Stimulated activated CD8-positive, alpha-beta memory T cell treated with anti-CD3 and anti-CD28 coated beads, Interleukin-7, amount 100 ng/mL, for 1 hour (primary cell): ENCODE results near the gene ATP11A.
"Not testable (repeated sequence)": the region's sequence is repeated elsewhere in the genome, so short reads cannot be mapped to it uniquely, and the experiment has no call there.

Source experiments
- DNase-seq, 2 donors: peaks; one replicate each; pipeline ENCODE4 v3.0.0-alpha.2; 2020; ENCODE audit warnings: low read depth in 2 of 2

The ATP11A gene

DNA sequence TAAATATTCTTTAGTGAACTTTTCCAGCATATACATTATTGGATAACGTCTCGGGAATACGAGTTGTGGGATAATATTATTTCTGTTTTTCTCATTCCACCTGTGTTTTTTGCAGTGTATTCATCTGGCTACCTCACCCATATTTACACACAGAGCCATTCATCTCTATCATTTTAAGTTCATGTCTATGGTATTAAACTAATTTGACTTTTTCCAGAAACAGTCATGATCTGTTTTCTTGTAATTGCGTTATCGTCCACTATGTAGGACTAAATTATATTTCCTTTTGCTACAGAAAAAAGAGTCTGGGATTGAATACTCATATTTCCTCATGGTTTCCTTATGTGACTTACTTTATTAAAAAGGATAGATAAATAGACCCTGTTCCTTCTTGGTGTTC is 2.7 kb downstream of the ATP11A start:
- DNase-seq: no peak

DNA sequence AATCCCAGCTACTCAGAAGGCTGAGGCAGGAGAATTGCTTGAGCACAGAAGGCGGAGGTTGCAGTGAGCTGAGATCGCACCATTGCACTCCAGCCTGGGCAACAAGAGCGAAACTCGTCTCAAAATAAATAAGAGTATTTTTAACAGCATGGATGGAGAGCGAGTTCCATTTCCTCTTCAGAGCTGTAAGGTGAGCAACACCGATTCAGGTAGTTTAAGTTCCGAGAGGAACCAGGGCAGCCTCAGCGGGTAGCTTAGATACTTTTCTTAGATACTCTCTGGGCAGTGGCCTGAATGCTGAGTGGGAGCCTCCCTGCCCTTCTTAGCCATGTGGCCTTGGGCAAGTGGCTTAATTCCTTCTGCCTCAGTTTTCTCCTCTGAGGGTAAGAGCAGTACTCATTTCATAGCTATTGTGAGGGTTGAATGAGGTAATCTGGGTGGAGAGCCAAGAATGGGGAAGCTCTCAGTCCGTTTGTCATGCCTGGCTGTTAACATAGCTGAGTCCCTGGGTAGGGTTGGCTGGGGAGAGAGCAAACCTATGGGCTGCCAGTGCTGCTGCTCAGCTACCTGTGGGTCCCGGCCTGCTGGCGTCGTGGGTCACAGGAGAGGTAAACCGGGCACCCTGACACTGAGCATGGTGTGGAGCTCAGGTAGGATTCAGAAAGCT is 4.1 kb downstream of the ATP11A start:
- DNase-seq: no peak

DNA sequence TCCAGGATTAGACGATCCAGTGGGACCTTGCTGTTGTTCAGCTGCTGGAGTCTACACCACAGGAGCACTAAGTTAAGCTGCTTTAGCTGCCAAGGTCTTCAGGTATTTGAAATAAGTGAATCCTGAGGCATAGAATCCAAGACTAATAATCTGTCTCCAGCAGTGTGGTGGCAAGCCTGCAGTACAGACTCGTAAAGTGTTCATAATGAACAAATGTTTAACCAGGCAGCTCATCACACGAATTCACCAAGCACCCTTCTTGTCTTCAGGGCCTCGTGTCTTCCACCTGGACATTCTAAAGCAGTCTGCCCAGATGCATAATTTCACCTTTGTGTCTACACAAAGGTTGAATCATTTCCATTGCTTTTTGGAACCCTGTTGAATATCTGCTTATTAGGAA is 5.3 kb downstream of the ATP11A start:
- DNase-seq: no peak

DNA sequence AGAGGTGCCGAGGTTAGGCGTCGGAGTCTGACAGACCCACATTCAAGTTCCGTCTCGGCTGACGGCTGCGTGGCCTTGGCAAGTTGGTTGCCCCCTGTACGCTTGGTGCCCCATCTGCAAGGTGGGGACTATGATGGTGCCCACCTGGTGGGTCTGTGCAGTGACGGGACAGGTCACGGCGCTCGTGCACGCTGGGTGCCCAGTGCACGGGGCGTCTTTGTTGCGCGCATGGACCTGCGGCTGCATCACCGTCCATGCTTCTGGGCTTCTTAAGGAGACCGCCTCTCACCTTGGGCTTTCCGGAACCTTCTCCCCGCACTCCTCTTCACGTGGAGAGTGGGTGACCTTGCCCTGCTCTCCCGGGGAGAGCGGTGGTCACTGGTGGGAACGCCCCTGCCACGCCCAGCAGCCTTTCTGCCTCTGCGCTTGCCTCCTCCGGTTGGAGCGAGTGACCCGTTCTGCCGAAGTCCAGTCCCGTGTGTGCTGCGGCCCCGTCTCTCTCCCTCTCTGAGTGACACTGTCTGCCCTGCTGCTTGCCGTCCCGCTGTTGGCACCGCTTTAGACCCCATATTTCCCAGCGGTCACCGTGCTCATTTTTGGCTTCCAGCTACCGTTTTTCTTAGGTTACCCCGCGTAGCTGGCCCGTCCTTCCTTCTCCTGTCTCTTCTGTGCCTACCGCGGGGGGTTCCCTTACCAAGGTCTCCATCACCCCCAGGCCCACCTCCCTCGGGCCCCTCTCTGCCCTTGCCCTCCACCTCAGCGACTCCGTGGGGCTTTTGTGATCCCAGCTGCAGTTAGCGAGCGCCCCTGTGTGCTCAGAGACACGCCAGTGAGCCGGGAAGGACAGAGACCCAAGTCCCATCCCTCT is 6.4 kb downstream of the ATP11A start:
- DNase-seq: no peak

DNA sequence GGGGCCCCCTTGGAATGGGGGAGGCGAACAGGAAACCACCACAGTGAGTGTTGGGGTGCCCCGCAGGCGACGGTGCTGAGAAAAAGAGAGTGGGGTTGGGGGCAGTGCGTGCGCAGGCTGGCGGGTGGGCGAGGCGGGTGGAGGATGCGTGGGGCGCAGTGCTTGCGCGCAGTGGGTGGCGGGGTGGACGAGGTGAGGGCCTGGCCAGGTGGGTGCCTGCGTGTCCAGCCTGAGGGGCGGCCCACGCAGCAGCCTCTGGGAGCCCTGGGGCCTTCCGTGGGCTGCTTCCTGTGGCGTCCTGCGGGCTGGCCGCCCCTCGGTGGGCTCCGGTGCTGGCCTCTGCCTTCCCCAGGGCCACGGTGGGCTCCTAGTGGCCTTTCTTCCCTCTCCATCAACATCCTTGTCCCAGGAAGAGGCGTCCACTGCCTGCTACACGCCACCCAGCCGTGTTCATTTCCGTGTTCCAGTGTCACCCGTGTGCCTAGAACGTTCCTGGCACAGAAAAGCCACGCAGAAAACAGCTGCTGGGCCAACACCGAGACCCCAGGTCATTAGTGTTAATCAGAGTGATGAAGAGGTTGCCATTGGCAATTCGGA is 7.1 kb downstream of the ATP11A start:
- no peak for DNase-seq

DNA sequence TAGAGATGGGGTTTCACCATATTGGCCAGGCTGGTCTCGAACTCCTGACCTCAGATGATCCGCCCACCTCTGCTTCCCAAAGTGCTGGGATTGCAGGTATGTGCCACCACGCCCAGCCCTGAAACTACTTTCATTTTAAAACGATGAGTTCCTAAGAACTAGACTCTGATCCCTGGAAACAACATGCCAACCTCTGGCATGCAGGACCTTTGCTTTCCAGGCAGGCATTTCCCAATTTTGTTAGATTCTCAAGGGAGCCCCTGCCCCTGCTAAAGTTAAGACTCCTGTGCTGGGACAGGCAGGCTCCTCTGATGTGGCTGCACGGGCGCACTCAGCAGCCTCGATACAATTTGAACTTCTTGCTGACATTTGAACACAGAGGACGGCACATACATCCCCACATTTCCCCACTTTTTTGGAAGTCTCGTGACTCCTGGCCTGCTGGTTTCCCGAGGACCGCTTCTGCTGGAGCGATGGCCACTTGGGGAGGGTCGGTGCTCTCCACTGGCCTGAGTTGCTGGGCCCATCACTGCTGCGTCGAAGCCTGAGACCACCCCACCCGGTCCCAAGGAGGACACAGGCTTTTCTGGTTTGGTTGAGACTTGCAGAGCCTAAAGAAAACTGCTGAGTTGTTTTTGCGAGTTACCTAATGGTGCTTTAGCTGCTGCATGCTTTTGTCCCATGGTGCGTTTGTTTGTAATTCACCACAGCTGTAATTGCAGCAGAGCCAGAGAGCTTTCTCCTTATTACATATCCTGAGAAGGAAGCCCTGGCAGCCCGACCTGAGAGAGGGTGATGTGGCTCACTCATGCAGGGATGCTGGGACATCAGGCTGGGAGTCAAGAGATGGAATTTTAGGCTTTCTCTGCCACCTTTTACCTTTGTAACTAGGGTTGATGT is 8.2 kb downstream of the ATP11A start:
- DNase-seq: no peak

DNA sequence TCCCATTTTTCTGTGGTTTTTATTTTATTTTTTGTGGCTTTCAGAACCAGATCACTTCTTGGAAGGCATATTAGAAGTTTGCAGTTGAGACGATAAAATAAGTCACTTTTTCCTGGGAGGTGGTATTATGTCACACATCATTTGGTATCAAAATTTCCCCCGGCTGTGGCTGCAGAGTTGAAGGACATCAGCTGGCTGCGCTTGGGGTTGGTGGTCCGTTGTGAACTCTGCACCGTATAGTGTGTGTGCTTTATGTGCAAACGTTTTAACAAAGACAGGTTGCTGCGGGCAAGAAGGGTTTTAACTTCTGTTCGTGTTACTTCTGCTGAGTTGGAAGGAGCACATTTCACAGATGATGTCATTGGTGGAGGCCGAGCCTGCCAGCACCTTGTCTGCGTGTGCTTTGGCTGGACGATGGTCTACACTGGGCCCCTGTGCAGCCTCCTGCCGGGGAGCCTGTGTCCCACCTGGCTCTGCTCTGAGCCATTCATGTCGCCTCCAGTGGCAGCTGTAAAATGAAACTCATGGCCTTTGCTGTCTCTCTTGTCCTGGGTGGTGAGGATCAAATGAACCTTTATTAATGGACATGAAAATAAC is 9.6 kb downstream of the ATP11A start:
- DNase-seq: no peak

DNA sequence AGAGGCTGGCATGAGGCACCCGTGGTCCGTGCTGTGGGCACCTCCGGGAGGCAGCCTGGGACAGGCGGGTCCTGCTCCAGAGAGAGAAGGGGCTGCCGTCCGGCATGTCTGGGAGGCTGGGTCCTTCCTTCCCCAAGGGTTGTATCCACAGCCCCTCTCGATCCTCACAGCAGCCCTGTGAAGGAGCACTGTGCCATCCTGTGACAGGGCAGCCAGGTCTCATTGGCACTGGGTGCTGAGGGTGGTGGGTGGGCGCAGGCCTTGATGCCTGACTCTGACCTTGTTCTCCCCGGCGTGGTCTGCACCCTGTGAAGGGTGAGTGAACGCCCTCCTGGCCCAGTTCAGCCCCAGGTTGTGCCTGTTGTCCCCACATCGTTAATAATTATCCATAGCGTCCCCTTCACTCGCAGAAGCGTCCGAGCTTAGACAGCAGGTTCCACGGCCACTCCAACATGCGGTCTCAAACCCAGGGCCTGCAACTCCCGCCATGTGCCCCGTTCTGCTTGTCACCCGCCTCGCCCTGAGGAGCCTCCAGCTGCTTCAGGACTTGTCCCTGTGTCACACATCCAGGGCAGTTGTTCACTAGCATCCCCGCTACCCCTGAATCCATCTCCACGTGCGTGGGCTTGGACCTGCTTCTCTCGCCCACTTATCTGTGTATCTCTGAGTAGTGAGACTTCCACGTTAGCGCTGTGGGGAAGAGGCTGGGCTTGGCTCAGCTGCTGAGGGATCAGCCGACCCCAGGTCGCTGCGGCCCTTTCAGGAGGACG is 10.6 kb downstream of the ATP11A start:
- DNase-seq: no peak

DNA sequence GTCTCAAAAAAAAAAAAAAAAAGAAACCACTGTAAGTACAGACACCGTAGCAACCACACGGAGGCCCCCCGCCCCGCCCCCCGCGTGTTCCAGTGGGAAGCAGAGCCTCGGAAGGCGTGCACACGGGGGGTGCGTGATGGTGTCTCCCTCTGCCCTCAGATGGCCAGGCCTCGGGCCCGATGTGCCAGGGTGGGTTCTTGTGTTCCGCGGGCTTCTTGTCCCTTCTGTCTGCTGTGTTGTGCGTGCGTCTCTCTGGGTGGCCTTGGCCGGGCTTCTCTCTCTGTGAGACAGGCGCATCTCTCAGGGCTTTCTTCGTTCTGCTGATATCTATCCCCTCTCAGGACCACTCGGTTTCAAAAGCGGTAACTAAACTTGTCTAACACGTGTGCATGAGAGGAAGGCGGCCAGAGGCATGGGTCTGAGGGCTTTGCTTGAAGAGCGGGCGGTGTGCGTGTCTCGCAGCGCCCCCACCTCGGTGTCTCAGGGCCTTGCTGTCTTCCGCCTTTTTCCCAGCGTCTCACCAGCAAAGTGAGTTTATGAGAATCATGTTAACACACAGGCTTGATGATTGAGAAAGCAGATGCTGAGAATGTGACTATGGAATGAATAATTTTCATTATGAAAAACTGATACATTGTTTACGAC is 12.6 kb downstream of the ATP11A start:
- no peak for DNase-seq

DNA sequence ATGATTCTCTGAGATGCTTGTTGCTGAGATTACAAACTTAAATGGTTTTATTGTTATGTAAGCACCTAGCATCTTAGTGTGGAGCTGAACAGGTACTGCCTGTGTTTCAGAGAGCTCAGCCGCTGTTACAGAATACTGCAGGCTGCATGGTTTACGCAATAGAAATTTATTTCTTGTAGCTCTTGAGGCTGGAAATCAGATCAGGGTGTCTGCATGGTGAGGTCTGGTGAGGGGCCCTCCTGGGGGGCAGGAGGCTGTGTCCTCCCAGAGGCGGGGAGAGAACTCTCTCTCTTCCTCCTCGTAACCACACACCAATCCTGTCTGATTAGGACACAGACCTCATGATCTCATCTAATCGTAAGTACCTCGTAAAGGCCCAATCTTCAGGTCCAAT is 13.1 kb downstream of the ATP11A start:
- no peak for DNase-seq

DNA sequence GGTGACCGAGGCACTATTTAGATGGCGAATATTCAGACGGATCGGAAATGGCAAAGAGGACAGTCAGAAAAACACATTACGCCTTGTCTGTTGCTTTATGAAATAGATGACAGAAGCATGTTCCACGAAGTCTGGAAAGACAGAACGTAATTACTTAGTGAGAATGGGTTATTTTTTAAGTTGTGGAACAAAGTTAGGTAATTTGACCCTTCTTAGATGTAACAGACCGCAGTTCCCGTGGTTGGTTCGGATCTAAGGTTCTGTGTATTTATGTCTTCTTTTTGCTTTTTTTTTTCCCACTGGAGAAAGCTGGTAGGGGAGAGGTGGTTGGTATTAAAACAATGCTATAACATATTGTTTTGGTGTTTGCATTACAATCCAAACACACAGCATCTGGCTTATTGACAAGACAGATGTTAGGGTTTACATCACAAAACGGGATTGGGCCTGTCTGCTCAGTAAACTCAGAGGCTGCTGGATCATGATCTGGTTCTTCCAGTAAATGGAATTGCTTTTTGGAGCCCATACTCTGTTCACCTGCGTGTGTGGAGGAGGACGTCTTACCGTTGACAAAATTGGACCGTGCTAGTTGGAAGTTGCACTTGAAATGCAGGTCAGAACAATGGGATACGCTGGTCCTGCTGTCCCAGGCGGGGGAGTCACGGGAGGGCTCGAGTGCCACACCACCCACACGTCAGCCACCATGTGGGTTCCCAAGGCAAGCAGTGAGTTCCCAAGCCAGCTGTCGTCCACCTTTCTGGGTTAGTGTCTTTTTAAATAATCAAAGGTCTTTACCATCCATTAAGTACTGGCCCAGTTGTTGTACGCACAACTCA is 13.8 kb downstream of the ATP11A start:
- no peak for DNase-seq

DNA sequence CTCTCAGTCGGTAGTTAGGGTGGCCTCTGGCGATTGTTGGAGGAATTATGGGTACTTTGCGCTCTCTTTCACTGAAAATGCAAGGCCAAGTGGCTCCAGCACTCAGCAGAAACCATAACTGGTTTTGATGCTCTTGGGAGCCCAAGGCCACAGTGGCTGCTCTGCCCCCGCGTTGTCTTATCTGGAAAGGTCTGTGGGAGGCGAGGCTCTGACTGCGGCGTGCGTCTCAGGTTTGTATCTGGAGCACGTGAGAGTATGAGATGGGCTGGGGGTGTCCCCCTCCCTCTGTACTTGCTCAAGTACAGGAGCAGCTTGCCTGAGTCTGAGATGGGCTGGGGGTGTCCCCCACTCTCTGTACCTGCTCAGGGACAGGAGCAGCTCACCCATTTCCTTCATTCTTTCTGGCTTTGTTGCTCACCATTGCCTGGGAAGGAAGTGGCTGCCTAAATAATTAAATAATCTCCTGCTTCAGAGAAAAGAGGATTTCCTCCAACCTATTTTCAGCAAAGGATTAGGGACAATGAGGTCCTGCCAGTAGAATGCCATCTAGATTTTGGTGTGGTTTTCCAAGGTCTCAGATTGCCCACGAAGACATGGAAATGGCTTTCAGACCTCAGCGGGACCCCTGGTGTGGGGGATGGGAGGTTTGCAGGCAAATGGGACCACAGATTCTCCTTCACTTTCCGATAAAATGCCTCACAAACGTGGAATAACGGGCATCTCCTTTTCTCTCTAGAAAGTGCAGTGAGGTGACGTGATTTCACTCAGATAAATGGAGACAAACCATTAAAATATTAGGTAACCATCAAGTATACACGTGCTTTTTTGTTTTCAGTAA is 14.7 kb downstream of the ATP11A start:
- DNase-seq: no peak

DNA sequence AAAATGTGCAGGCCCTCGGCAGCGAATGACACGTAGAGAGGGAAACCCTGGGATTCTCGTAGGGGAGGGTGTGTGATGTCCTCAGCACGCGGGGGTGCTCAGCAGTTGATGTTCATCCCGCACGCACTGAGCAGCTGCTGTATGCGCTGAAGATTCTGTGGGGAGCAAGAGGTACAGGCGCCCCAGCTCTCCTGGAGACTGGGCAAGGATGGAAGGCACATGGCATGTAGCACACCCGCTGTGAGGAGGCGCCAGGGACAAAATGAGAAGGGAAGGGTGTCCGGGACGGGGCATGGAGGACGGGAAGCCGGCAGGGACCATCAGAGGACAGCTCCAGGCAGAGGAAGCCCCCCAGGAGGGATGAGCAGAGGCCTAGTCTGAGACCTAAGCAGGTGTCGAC is 15.4 kb downstream of the ATP11A start:
- DNase-seq: no peak

DNA sequence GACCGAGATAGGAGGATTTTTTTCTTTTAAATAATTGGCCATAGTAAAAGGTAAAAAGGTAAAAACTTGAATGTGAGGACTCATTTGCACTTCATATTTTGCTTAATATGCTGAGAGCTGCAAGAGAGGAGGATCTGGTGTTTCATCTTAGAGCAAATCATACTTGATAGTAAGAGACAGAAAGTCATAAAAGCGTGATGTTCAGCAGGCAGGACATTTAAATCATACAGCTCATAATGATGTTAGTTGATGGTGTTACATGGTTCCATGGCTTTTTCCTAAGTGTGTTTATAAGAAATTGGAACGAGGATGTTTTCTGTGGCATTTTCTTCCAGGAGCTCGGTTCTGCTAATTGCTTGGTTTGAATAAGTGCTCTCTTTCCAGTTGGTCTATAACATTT is 16.3 kb downstream of the ATP11A start:
- DNase-seq: no peak

DNA sequence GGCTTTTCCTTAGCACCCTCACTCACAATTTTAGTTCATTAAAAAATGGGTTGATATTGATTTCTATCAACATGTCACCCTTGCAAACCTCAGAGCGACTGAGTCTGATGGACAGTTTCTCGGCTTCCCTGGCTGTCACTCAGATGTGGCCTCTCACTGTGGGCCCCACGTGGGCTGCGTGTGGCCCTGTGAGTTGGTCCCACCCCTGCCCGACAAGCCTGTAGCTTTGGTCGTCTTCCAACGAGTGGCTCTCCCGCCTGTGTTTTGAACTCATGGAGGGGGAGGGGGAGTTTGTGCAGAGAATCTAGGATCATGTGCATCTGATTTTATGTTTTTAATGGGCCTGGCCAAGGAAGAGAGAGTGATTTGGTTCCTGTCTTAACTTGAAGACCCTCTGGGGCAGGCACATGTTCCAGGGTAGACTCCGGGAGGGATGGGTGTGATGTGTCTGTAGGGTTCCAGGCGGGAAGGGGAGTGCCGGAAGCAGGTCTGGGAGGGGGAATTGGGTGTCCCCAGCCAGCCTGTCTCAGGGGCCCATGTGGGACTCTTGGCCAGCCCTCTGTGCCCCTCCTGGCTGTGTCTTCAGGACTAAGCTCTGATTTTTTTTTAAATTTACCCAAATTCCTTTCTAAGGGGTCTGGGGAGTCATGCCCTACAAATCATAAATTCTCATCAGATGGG is 18.9 kb downstream of the ATP11A start:
- DNase-seq: no peak

DNA sequence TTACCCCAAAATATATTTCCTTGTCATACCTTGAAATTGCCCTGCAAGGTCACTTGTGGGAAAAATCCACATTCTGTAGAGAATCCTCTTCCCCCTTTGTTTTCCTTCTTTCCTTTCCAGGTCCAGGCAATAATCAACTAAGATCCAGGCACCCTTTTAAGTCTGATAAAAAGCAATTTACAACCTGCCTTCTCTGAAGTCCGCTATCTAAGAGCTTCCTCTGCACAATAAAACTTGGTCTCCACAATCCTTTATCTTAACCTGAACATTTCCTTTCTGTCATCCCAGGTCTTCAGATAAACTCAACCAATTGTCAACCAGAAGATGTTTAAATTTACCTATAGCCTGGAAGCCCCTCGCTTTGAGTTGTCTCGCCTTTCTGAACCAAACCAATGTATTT is 19.5 kb downstream of the ATP11A start:
- DNase-seq: not testable (repeated sequence)

DNA sequence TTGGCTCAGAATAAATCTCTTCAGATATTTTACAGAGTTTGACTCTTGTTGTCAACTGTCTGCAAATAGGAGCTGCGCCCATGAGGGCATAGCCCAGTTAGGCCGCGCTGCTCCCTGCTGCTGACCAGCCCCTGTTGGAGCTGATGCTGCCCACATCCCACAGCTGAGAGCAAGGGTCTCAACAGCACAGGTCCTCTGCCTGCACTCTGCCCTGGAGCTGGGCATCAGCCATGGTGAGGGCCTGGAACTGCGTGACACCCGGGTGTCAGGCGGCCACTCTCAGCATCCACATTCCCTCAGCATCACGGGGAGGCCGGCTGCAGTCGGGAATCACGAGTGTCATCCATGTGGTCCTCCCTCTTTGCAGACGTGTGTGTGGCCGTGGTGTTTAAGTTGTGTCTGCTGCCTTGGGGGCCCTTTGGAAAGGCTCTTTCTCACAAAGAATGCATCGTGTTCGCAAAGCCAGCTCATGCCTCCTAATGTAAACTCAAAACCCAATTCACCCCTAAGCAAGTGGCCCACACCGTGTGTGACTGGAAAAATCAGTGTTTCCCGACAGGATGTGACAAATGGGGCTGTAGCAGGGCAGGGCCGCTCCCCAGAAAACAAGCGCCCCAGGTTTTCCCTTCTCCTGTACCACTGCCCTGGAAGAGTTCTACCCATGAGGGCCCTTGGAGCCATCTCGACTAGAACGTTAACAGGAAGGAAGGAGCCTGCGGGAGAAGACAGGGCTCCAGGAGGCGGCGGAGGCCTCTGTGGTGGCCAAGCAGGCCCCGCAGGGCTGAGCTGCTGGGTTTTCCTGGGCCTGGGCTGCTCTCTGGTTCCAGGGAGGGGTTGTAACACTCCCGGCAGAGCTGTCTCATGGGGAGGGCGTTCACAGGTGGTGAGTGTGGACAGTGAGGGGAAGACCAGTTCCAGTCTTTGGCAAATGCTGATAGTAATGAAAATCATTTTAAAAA is 20.3 kb downstream of the ATP11A start:
- no peak for DNase-seq
